Type B pancreatic cell (in vitro differentiated cells): ENCODE results near the gene NTRK2. TPM values are rescaled to one million over a fixed set of nuclear protein-coding genes. Genes with fewer than 3 reads are reported as not detected.

Experiments used
- DNase-seq: peaks from one replicate; pipeline ENCODE4 v3.0.0; 2021; ENCODE audit warnings: mixed read lengths; ENCODE audit not compliant: unreplicated experiment; ENCODE audit errors: extremely low spot score
- H3K27ac Mint-ChIP-seq: 2 replicates; pipeline ENCODE4 v1.8.0; 2021; ENCODE audit warnings: mild to moderate bottlenecking, mixed read lengths
- H3K27me3 Mint-ChIP-seq: 2 replicates; pipeline ENCODE4 v1.8.0; 2021; ENCODE audit warnings: mixed read lengths
- H3K36me3 Mint-ChIP-seq: 2 replicates; pipeline ENCODE4 v1.8.0; 2021; ENCODE audit warnings: mixed read lengths
- H3K4me1 Mint-ChIP-seq: one replicate; pipeline ENCODE4 v1.8.0; 2021; ENCODE audit warnings: mixed read lengths; ENCODE audit not compliant: unreplicated experiment
- H3K4me3 Mint-ChIP-seq: 2 replicates; pipeline ENCODE4 v1.8.0; 2021; ENCODE audit warnings: mild to moderate bottlenecking, mixed read lengths
- H3K9me3 Mint-ChIP-seq: 2 replicates; pipeline ENCODE4 v1.8.0; 2021; ENCODE audit warnings: mixed read lengths
- total RNA-seq: library from RNA; stranded (reverse); gene quantifications from 2 replicates; pipeline ENCODE4 v1.2.1, GENCODE V29; 2021; ENCODE audit warnings: low replicate concordance
- TF ChIP-seq, protein P1 (sequence below): fragments of 200-600 bp; sonication (generic); conservative IDR thresholded peaks from 2 replicates; pipeline ENCODE4 v1.5.0; 2021; ENCODE audit warnings: antibody characterized with exemption, mild to moderate bottlenecking

NTRK2 gene
- total RNA-seq, 1 donor from 2014 or later: 122 TPM

DNA sequence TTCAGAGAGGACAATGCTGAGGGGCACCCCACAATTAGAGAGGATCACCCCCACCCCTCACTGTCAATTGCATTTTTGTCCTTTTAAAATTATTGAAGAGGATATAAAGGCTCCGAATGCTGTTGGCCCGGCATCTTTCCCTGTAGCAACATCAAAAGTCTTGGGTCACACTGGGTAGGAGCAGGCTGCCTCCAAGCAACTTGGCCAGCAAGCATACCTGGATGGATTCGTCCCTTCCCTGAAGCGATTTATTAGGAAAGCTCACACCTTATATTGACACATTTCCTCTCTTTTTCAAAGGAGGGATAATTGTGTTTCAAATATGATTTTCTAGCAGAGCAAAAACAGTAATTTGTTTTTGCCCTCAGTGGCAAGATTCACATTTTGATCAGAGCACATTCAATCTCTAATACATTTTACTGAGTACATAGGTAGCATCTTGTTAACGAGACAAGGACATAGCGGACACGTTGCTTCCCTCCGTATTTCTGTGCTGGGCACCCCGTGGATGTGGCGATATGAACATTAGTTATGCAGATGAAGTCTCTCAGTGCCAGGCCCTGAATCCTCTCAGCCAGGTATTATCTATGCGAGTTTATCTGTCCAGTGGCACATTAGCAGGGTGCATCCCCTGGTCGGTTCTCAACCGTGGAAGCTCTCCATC lies 321.5 kb downstream of the NTRK2 start:
- Mint-ChIP-seq H3K27ac (no peak overlapping the region), H3K36me3 (no peaks in the 10 kb centered on the region), H3K4me1 (peaks cover 7% of the 10 kb centered on the region), H3K9me3 (peaks cover 11% of the 10 kb centered on the region), H3K27me3 (no peaks in the 10 kb centered on the region), H3K4me3 (no peak overlapping the region)
- TF ChIP-seq, protein P1, sequence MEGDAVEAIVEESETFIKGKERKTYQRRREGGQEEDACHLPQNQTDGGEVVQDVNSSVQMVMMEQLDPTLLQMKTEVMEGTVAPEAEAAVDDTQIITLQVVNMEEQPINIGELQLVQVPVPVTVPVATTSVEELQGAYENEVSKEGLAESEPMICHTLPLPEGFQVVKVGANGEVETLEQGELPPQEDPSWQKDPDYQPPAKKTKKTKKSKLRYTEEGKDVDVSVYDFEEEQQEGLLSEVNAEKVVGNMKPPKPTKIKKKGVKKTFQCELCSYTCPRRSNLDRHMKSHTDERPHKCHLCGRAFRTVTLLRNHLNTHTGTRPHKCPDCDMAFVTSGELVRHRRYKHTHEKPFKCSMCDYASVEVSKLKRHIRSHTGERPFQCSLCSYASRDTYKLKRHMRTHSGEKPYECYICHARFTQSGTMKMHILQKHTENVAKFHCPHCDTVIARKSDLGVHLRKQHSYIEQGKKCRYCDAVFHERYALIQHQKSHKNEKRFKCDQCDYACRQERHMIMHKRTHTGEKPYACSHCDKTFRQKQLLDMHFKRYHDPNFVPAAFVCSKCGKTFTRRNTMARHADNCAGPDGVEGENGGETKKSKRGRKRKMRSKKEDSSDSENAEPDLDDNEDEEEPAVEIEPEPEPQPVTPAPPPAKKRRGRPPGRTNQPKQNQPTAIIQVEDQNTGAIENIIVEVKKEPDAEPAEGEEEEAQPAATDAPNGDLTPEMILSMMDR: no peak
- no peak for DNase-seq

DNA sequence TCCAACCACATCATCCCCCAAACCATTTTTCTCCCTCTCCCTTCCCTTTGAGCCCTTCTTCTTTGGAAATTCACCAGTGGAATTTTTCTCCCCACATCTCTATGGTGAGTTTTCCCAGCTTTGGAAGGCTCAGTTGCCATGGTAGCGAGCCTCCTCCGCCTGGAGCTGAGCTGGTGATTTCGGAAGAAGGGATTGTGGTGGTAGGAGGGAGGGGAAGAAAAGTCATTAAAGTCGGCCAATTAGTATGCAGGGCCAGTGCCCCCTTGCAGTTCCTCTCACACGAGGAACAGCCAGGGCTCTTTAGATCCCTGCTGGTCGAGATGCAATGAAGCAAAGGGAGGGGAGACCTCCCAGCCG lies 322.0 kb downstream of the NTRK2 start:
- Mint-ChIP-seq H3K36me3 (no peaks in the 10 kb centered on the region), H3K4me3 (no peak overlapping the region), H3K27me3 (no peaks in the 10 kb centered on the region), H3K9me3 (peaks cover 11% of the 10 kb centered on the region), H3K4me1 (peaks cover 12% of the 10 kb centered on the region), H3K27ac (no peak overlapping the region)
- TF ChIP-seq, protein P1: no peak
- DNase-seq: no peak

GRCh38 chr9:84992381-84992780 lies 322.9 kb downstream of the NTRK2 start:
- DNase-seq: no peak
- Mint-ChIP-seq H3K4me1 (peaks cover 17% of the 10 kb centered on the region), H3K9me3 (peaks cover 11% of the 10 kb centered on the region), H3K36me3 (no peaks in the 10 kb centered on the region), H3K4me3 (no peak overlapping the region), H3K27me3 (no peaks in the 10 kb centered on the region), H3K27ac (no peak overlapping the region)
- TF ChIP-seq, protein P1: no peak

GRCh38 chr9:84993105-84993504 lies 323.6 kb downstream of the NTRK2 start:
- peaks cover 7% of the 10 kb centered on the region for H3K9me3 Mint-ChIP-seq
- H3K27me3 Mint-ChIP-seq: no peaks in the 10 kb centered on the region
- H3K4me1 Mint-ChIP-seq: peaks cover 21% of the 10 kb centered on the region
- H3K36me3 Mint-ChIP-seq: no peaks in the 10 kb centered on the region
- no peak for DNase-seq
- no peak overlapping the region for H3K27ac Mint-ChIP-seq
- TF ChIP-seq, protein P1: no peak
- no peak overlapping the region for H3K4me3 Mint-ChIP-seq

DNA sequence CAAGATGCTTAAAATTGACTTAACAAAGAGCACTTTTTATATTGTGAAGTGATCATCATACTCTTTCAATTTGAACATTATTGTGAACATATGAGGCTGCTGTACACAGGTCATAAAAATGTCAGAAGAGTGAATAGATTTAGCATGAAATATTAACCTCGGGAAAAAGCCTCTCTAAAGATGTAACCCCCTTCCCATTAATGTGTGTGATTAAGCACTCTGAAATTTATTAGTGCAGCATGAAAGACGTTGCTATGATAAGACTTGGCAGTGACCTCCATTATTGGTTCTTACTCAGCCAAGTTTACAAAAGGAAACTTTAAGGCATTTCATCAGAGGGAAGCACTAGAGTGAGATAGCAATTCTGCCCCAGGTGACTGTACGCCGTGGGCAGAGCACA lies 326.5 kb downstream of the NTRK2 start:
- Mint-ChIP-seq H3K27me3 (no peaks in the 10 kb centered on the region), H3K36me3 (peaks cover 7% of the 10 kb centered on the region), H3K4me1 (peaks cover 21% of the 10 kb centered on the region), H3K4me3 (no peak overlapping the region), H3K9me3 (peaks cover 10% of the 10 kb centered on the region), H3K27ac (no peak overlapping the region)
- no peak for DNase-seq
- TF ChIP-seq, protein P1: no peak
